ENCODE results near the gene GMFB.

- TF ChIP-seq TAF1 (IDR thresholded peaks at IDR 0.05; ENCODE audit: low read depth) = no peak
- no peak for TF ChIP-seq CTCF (IDR thresholded peaks at IDR 0.05; ENCODE audit: poor library complexity, severe bottlenecking)
- no peak for TF ChIP-seq EZH2 (IDR thresholded peaks at IDR 0.05; ENCODE audit: borderline replicate concordance, insufficient read depth, low read length, poor library complexity, severe bottlenecking)
These were observed 33.4 kb downstream of the GMFB start for GRCh38 chr14:54455363-54455762.

Data from neural cell (in vitro differentiated cells).